Stimulated activated CD8-positive, alpha-beta memory T cell treated with anti-CD3 and anti-CD28 coated beads, Interleukin-12 subunit alpha, Interleukin-12 subunit beta, amount 100 ng/mL, for 24 hours (primary cell): ENCODE measurements around the gene SEC23B.
"Not testable (repeated sequence)": the region's sequence is repeated elsewhere in the genome, so short reads cannot be mapped to it uniquely, and the experiment has no call there.

Experiments used
- DNase-seq: peaks from one replicate; pipeline ENCODE4 v3.0.0-alpha.2; 2020; ENCODE audit errors: extremely low read depth

SEC23B gene

DNA sequence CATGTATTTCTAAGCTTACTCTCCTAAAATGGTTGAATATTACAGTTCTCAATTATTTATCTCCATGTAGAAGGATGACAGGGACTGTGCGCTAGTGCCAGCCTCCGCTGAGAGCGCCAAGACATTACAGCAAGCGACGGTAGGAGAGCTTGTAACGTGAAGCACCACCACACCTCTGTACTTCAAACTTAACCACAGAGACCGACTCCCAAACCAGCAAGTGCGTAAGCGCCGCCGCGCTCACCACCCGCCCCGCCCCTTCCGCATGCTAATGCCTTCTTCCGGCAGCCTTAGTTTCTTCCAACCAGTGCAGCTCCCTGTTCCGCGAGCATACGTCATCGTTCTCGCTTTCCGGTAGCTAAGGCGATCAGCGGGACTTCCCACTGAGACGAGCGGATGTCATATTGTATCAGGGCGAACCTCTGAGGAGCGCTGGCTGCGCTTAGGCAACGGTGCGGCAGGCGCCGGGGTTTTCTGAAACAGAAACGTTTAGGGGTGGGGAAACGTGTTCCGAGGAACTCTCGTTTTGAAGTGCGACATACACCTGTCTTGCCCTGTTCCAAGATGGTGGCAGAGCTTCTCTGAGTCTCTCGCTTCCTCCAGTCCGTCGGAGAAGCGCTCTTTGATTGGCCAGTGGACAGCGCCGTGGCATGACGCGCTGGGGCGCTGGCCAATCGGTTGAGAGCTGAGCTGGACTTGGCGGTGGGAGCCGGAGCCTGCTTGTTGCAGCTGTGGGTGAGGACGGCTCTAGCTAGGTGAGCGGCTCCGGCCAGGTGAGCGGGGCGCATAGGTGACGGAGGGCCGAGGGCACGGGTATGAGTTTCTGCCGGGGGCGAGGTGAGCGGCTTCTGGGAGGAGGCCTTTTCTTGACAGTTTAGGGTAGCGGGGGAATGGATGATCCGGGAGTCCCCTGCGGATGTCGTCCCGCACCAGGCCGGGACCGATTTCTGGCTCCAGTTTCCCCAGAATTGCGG, at the start of gene SEC23B:
SEC23B (plus strand) TSS at position 723 of the 974 bp plus-strand sequence. CDS start 2,896 bp downstream, outside the sequence.
- DNase-seq, result peak; percentile 96

DNA sequence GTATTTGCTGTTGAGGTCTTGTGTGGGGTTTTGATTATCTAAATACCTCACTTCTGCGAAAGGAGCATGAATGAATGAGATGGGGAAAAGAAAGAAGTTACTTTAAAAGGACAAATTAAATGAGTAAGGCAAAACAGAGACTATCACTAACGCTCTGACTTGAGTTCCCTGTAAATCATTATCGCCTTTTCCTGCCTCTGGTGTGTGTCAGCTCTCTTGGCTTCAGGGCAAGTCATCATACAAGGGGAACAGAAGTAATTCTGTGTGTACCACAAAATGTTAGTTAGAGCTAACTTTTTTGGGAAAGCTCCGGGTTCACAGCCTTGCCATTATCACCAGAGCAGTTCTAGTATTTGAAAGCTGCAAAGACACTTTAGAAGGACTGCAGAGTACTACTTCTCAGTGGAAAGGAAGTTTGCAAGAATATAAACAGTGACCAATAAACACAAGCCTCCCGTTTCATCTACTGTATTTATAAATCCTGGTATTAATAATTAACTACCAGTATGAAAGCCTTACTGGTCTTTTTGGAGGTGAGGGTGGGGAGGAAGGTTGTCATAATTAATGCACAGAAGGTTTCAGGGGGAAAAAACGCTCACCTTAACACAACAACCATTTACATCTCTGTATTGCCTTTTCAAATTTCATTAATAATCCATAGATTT, 42.1 kb upstream of the SEC23B start:
- DNase-seq, result no peak

DNA sequence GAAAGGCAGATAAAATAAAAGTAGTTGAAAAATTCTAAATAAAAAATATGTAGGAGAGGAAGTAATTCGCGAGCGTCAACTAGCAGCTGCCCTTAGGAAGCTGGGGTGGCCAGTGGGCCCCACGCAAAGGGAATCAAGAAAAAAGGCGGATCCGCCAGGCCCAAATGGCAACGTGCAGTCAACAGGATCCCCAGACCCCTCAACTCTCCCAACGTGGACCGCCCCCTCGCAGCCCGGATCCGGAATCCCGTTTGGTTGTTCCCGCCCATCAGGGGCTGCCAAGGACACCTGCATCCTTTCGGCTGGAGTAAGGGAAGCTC, 41.2 kb upstream of the SEC23B start:
- no peak for DNase-seq

DNA sequence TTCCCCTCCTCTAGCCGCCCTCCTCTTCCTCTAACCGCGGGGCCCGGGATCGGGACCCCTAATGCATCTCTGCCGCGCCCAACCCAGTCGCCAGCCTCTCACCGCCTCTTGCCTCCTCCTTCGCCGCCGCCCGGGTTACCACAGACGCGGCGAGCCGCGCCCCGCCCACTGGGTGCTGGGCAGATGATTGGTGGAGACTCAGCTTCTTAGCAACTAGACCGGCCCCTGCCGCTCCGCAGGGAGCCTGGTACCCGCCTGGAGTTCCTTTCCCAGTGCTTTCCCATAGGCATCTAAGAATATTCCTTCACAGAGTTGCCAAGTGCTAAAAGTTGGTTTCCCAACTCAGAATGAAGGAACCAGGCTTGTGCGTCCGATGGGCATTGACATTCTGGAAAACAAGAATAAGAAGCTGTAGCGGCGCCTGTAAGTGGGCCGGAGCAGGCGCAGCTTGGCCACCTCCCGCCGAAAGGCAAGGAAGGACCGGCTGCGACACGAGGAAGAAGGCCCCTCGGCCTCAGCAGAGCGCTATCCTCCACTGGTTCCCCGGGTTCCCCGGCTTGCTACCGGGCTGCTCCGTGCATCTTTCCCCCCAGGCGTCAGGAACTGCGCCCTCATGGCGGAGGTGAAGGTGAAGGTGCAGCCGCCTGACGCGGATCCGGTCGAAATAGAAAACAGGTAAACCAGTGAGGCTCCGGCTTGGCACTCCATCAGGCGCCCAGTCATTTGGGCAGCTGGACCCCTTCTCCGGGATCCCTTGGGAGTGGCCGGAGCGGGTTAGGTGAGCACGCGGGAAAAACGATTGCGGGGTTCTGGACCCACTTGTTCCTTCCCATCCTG, 40.6 kb upstream of the SEC23B start, which contains the start of the genes DZANK1 and POLR3F:
DZANK1 (minus strand) TSS at position 137 of the 837 bp plus-strand sequence. CDS start 1,672 bp downstream, outside the sequence.
POLR3F (plus strand) TSS at position 497 of the 837 bp plus-strand sequence; CDS start at position 614, 117 bp downstream.
- DNase-seq, result peak; percentile 82

DNA sequence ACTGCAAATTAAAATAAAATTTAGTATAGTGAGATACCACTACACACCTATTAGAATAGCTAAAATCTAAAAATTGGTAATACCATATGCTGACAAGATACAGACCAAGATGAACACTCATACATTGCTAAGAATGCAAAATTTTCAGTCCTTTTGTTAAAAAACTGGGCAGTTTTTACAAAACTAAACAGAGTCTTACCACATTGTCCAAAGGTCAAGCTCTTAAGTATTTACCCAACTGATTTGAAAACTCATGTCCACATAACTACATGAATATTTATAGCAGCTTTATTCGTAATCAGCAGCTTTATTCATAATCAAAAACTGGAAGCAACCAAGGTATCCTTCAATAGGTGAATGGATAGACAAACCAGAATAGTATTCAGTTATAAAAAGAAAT, 30.5 kb upstream of the SEC23B start:
- DNase-seq, result no peak

DNA sequence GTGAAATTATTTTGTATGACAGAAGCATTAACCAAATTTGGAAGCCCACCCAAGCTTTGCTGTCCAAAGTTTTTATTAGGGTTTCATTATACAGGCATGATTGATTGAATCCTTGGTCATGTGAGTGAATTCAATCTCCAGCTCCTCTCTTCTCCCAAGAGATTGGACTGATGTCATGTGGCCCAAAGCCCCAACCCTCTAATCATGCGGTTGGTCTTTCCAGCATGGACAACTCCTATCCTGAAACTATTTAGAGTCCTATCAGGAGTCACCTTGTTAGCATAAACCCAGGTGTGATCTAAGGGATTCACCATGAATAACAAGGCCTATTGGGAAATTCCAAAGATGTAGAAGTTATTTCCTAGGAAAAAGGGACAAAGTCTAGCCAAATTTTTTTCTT, 29.9 kb upstream of the SEC23B start:
- no peak for DNase-seq

DNA sequence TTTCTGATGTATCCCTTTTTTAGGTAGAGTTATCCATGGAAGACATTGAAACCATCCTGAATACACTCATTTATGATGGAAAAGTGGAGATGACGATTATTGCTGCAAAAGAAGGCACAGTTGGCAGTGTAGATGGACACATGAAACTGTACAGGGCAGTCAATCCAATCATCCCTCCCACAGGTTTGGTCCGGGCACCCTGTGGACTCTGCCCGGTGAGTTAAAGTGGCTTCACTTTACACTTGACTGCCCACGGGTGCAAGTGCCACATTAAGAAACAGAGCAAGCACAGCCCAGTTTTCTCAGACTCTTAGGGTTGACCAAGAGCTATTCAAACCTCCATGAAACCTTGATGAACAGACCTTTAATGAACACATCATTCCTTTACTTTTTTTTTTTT, 26.1 kb upstream of the SEC23B start:
- DNase-seq, result no peak

DNA sequence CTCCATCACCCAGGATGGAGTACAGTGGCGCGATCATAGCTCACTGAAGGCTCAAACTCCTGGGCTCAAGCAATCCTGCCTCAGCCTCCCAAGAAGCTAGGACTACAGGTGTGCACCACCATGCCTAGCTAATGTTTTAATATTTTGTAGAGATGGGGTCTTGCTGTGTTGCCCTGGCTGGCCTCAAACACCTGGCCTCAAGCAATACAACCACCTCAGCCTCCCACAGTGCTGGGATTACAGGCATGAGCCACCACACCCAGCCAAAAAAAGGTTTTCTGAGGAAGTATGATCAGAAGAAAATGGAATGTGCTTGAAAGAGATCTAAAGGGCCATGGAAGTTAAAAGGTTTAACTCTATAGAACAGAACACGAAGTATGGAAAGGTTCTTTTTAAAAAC, 19.4 kb upstream of the SEC23B start:
- DNase-seq, result no peak

DNA sequence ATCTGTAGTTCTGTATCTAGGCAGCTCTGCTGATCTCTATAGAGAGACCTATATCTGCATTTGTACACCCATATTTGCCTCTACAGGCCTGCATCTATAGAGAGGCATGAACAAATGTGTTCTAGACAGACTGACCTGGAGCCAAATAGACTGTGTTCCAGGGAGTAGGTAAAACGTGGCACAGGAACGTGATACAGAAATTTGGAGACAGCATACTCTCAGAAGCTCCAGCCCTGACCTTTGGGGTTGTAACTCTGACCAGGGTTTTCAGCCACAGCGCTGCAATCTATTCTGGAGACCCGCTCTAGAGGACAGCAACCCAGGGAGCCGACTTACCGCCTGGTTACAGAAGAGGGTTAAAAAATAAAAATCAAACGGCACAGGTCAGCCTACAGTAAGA, 11.7 kb upstream of the SEC23B start:
- DNase-seq, result no peak

DNA sequence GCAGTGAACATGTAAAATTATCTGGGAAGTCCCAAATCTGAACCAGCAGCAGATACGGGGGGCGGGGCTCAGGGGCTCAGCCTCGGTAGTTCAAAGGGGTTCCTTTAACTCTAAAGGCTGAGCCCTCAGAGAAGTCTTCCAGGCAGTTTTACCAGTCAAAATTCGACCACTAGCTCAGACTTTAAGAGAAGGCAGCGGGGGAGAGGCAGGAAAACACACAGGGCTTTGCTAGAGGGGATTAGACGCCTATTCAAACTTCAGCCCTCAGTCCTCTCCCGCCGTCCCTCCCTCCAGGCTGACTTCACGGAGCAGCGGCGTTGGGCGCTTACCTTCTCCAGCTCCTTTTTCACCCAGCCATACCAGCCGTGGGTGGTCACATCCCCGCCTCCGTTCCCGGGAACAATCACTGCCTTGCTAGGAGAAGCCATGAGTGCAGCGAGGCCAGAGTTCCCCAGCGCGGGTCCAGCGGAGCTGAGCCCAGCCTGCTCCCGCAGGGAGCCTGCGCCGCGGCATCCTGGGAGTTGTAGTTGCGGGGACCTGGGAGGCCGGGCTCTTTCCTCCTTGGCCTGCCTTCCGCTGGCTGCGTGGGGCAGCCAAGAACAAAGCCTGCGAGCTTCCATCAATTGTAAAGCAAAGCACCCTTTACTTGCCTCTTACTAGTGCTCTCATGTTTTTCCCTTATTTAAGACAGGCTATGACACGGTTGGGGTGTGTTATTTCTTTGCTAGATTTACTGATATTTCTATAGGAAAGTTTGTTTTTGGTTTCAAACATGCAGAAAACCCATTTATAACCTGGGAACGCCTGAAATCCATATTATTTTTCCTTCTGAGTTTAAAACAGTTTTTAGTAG, 10.8 kb upstream of the SEC23B start, which contains the start of gene RBBP9:
RBBP9 (minus strand) TSS at position 486 of the 853 bp plus-strand sequence; CDS start at position 428, 58 bp downstream.
- peak; percentile 47 for DNase-seq

DNA sequence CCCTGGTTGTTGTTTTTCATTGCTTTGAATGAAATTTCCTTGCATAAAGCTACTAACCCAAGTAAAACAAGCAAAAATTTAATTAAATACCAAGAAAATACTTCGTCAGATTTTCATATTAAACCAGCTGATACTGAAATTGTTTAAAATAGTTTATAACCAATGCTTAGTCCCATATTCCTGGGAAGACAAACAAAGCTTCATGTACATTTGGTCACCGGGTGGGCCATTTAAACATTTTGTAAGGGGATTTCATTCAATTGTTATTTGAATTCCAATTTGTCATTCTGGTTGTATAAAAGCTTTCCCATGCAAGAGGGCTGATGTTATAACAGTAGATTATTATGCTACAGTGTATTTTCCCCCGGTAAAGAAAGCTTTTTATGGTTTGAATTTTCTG, 10.1 kb upstream of the SEC23B start:
- no peak for DNase-seq

DNA sequence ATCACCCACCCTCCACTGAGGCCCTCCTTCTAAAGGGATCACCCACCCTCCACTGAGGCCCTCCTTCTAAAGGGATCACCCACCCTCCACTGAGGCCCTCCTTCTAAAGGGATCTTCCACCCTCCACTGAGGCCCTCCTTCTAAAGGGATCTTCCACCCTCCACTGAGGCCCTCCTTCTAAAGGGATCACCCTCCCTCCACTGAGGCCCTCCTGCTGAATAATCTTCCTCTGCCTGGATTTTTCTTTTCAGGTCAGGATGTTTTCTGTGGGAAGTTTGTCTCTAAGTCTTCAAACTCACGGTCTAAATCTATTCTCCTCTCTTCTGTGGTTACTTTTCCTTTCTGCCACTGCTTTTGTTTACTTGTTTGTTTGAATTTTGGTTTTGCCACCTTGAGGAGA, 6.1 kb upstream of the SEC23B start:
- DNase-seq, result not testable (repeated sequence)

DNA sequence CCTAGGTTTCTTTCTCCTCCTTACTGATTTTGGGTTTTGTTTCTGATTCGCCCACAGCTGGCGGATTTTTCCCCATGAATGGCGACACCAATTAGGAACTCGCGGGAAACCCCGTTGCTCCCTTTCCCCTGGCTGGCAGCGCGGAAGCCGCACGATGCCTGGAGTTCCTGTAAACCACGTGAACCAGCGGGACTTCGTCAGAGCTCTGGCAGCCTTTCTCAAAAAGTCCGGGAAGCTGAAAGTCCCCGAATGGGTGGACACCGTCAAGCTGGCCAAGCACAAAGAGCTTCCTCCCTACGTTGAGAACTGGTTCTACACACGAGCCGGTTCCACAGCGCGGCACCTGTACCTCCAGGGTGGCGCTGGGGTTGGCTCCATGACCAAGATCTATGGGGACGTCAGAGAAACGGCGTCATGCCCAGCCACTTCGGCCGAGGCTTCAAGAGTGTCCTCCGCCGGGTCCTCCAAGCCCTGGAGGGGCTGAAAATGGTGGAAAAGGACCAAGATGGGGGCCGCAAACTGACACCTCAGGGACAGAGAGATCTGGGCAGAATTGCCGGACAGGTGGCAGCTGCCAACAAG, 3.2 kb upstream of the SEC23B start:
- no peak for DNase-seq

DNA sequence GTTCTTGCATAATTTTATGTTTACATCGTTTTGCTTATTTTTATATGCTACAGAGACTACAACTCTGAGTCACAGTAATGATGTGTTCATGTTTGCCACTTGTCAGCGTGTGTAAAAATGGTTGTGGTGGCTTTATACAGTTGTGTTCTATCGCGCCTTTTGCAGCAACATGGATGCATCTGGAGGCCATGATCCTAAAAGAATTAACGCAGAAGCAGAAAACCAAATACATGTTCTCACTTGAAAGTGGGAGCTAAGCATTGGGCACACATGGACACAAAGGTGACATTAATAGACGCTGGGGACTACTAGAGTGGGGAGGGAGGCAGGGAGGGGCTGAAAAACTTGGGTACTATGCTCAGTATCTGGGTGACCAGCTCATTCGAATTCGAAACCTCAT, 996 bp upstream of the SEC23B start:
- DNase-seq, result no peak

DNA sequence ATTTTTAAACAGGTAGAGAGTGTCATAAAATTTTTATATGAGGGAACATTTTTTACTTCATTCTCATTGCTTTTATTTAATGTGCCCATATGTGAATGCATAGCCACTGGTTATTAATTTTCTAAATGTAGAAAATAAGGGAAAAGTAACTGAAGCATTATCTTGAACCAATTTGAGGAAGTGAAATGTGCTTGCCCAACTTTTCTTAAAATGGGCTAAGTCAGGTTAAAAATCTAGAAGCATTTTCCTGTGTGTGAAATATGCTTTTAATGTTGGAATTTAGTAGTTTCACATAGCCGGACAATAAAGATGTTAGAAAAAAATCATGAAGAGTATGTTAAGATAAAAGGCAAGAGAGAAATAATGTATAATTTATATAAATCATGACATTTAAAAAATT, 3.8 kb downstream of the SEC23B start:
- no peak for DNase-seq

DNA sequence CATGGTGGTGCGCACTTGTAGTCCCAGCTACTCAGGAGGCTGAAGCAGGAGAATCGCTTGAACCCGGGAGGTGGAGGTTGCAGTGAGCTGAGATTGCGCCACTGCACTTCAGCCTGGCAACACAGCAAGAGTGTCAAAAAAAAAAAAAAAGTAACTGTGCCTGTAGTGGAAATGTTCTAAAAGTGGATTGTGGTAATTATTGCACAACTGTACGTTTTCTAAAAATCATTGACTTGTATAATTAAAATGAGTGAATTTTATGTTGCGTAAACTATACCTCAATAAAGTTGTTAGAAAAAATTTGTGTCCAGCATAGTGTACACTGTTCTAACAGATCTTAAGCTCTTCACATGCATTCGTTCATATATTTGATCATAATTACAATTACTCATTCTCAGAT, 5.5 kb downstream of the SEC23B start:
- DNase-seq, result no peak

DNA sequence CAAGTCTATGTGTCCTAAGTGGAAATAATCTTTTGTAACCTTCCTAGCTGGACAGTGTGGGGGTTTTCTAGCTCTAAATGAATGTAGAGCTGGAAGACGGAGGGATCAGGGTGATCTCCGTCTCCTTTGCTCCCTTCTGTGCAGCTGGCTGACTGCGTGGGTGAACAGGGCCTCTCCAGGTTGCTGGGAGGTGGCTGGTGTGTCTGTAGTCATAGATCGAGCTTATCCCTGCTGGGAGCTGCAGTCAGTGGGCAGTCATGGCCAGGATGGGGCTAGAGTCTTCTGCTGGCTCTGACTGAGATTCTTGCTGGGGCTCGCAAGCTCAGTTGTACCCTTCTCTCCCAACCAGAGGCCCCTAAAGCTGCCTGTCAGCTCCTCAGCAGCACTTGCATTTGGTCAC, 6.4 kb downstream of the SEC23B start:
- DNase-seq, result no peak

DNA sequence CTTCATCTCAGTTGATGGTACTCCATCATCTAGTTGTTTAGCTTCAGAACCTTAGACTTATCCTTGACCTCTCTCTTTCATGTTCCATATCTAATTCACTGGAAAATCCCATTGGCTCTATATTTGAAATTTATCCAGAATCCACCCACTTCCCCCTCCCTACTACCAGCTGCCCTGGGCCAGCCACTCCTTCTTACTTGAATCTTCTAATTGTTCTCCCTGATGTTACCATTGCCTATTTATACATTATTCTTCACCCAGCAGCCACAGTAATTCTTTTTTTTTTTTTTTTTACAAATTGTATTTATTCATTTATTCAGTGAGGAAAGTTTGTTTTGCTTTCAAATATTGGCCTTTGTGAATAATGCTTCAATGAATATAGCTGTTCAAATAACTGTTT, 8.2 kb downstream of the SEC23B start:
- DNase-seq, result no peak

DNA sequence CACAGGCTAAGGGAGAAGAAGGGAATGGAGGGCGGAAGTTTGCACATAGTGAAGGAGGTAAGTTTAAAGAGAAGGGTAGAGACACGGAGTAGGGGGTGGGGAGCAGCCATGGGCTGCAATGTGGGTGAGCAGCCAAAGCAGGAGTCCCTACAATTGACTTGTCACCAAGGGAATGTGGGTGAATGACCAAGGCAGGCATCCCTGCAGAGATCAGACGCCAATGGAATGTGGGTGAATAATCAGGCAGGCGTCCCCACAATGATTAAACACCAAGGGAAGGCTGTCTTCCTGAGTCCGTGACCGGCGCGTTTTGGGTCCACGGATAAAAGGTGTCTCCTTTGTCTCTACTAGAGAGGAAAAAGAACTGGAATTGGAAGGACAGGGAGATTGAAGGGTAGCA, 14.3 kb downstream of the SEC23B start:
- DNase-seq, result not testable (repeated sequence)

DNA sequence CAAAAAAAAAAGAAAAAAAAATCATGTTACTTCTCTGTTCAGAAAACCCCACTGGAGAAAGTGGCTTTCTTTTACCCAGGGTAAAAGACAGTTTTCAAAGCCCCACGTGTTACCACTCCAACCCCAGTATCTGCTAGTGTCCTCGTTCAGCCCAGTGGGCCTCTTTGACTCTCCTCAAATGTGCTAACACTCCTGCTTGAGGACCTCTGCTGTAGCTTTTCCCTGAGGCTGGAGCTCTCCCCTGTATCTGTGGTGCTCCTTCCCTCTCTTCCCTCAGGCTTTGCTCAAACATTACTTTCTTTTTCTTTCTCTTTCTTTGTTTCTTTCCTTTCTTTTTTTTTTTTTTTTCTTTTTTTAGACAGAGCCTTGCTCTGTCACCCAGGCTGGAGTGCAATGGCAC, 15.3 kb downstream of the SEC23B start:
- DNase-seq, result no peak

DNA sequence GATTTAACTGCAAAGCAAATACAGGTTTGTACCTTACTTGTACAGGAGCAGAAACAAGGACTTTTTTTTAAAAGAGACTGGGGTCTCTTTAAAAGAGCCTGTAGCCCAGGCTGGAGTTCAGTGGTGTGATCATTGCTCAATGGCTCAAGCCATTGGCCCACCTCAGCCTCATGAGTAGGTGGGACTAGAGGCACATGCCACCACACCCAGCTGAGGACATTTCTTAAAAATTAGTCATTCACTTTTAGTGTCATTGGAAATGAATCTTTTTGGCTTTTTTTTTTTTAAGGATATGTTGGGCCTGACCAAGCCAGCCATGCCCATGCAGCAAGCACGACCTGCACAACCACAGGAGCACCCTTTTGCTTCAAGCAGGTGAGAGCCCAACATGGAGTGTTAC, 16.9 kb downstream of the SEC23B start:
- no peak for DNase-seq
